EH (cell line): ENCODE results near the gene PLIN3.
"Not testable (repeated sequence)": the region's sequence is repeated elsewhere in the genome, so short reads cannot be mapped to it uniquely, and the experiment has no call there.

ENCODE experiments used
- DNase-seq: peaks from one replicate; pipeline ENCODE4 v3.0.0-alpha.2; 2015; ENCODE audit warnings: low read depth

PLIN3 gene

GRCh38 chr19:4807188-4807587, 60.3 kb downstream of the PLIN3 start:
- no peak for DNase-seq

- no peak for DNase-seq
Measured at GRCh38 chr19:4806384-4806783, 61.1 kb downstream of the PLIN3 start.

- DNase-seq, result not testable (repeated sequence)
Measured at GRCh38 chr19:4805140-4805539, 62.3 kb downstream of the PLIN3 start.

- DNase-seq, result peak; percentile 59
Measured at GRCh38 chr19:4803736-4804695, 63.5 kb downstream of the PLIN3 start.

GRCh38 chr19:4802711-4803110, 64.8 kb downstream of the PLIN3 start:
- DNase-seq, result no peak

- no peak for DNase-seq
Measured at GRCh38 chr19:4801085-4801619, 66.3 kb downstream of the PLIN3 start.

- DNase-seq, result no peak
Measured at GRCh38 chr19:4800591-4801081, 66.8 kb downstream of the PLIN3 start.

- peak; percentile 21 for DNase-seq
Measured at GRCh38 chr19:4795400-4795799, 72.1 kb downstream of the PLIN3 start.

- DNase-seq, result no peak
Measured at GRCh38 chr19:4794971-4795370, 72.5 kb downstream of the PLIN3 start.

- not testable (repeated sequence) for DNase-seq
Measured at GRCh38 chr19:4793278-4793677, 74.2 kb downstream of the PLIN3 start.

GRCh38 chr19:4792866-4793195, 74.6 kb downstream of the PLIN3 start:
- not testable (repeated sequence) for DNase-seq

GRCh38 chr19:4792019-4792865, 75.2 kb downstream of the PLIN3 start:
- DNase-seq, result not testable (repeated sequence)

- peak; percentile 100 for DNase-seq
Measured at GRCh38 chr19:4791183-4792018, 76.1 kb downstream of the PLIN3 start, which contains the start of gene FEM1A. Gene FEM1A (plus strand): TSS chr19:4791734. CDS start chr19:4791855, 121 bp downstream.
